Tibial nerve (tissue), 4 donors: ENCODE measurements around the gene PNPLA2.

Experiments
- CTCF ChIP-seq, 5 experiments: fragments of 200-600 bp in 3 of 5; fragments of 450-650 bp in 2 of 5; sonication (generic) in 3 of 5; IDR thresholded peaks; one replicate each; pipeline ENCODE4 v1.5.1; 2016 to 2019; ENCODE audit warnings: antibody characterized with exemption in 5 of 5, mild to moderate bottlenecking in 3 of 5, moderate library complexity in 2 of 5
- EP300 ChIP-seq, 2 donors: sonication (generic); formaldehyde crosslinking; IDR thresholded peaks; one replicate each; pipeline ENCODE4 v1.6.1; 2017; ENCODE audit warnings: antibody characterized with exemption in 2 of 2, mild to moderate bottlenecking in 1 of 2
- POLR2A ChIP-seq, 2 donors: fragments of 450-650 bp; IDR thresholded peaks; one replicate each; pipeline ENCODE4 v1.6.1; 2017; ENCODE audit warnings: antibody characterized with exemption in 2 of 2, mild to moderate bottlenecking in 2 of 2, moderate library complexity in 2 of 2

- no peak for TF ChIP-seq CTCF (IDR thresholded peaks at IDR 0.05)
- TF ChIP-seq POLR2A (IDR thresholded peaks at IDR 0.05): no peak
- TF ChIP-seq EP300 (IDR thresholded peaks at IDR 0.05): no peak
Measured at GRCh38 chr11:825366-826226, 6.9 kb downstream of the PNPLA2 start.
